ENCODE results near the gene IFRD2.

IFRD2 gene

GRCh38 chr3:50292159-50293078 lies at the start of gene IFRD2:
Gene IFRD2, minus strand, starts transcription at chr3:50292429. Its CDS starts 155 bp downstream, at chr3:50292274.
- DNase-seq, result peak; percentile 93

DNA sequence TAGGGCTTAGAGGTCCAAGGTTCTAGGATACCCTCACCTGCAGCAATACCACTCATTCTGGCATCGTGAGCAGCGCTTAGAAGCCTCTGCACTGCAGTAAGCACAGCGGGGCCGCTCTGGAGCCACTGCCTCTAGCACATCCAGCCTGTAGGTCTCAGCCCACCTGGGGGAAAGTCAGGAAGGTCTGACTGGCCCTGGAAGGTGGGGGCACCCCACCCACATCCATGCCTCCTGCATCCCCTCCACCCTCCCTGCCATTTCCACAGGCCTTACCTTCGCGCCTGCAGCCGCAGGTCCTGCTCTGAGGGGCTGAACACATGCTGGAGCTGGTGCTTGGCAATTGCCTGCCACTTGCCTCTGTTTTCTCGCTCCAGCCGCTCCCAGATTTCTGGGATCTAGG lies 49.3 kb upstream of the IFRD2 start:
- no peak for DNase-seq

GRCh38 chr3:50340448-50341329 lies 48.5 kb upstream of the IFRD2 start, which contains the start of gene RASSF1:
Gene RASSF1, minus strand, starts transcription at chr3:50340836. Its CDS starts 31 bp downstream, at chr3:50340805.
- DNase-seq, result peak; percentile 77

DNA sequence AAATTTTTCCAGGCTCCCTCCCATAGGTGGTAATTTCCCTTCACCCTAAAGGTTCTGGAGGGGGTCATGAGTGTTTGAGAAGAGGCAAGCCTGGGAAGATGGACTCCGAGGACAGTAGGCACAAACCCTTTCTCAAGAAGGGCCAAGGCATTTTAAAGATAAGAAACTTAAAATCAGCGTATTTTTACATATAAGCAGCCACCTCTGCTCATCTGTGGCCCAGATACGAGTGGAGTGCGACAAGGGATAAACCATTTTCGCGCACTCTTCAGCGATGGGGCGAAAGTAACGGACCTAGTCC lies 47.9 kb upstream of the IFRD2 start:
- DNase-seq, result no peak

GRCh38 chr3:50339485-50340146 lies 47.4 kb upstream of the IFRD2 start:
- no peak for DNase-seq

GRCh38 chr3:50338965-50339364 lies 46.7 kb upstream of the IFRD2 start:
- no peak for DNase-seq

GRCh38 chr3:50337175-50337861 lies 45.1 kb upstream of the IFRD2 start:
- DNase-seq, result peak; percentile 94

- DNase-seq, result no peak
These were observed 44.4 kb upstream of the IFRD2 start for GRCh38 chr3:50336452-50337174.

DNA sequence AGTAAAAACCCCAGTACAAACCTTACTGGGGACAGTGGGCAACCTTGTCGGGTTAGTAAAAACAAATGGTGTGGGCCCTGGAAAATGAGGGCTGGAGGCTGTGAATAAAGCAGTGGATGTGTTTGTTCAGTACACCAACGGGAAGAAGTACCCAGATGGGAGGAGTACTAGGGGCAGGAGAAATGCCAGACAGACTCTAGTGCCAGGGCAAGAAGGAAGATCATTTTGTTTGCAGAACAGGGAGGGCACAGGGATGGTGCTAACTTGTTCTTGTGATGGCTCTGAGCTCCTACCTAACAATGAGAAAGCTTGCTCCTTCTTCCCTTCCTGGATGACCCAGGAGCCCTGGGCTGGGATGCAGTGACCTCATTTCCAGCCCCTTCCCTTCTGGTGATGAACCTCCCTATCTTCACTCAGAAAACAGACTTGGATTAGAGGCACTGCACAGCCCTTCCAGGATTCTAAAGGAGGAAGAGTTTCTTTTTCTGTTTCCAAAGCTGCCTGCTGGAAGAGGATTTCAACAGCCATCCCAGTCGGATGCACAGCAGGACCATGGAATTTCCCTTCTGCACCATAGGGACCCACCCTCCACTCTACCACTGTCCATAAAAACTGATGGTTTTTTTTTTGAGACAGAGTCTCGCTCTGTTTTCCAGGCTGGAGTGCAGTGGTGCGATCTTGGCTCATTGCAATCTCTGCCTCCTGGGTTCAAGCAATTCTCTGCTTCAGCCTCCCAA lies 42.3 kb upstream of the IFRD2 start:
- no peak for DNase-seq

- DNase-seq, result no peak
These were observed 41.6 kb upstream of the IFRD2 start for GRCh38 chr3:50333744-50334328.

DNA sequence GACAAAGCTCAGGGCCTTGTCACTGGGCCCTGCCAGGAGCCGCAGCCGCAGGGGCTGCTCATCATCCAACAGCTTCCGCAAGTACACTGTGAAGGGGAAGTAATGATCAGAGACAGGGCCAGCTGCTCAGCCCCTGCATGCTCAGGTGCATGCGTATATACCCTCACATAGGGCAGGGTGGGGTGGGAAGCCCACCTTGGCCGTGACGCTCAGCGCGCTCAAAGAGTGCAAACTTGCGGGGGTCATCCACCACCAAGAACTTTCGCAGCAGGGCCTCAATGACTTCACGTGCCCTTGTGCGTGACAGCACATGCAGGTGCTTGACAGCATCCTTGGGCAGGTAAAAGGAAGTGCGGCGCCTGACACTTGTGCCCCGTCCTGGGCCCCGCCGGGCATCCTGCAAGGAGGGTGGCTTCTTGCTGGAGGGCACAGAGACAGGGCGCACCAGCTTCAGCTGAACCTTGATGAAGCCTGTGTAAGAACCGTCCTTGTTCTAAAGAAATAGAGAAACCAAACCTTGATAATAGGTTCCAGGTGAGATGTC lies 39.2 kb upstream of the IFRD2 start:
- DNase-seq, result no peak

- no peak for DNase-seq
These were observed 38.1 kb upstream of the IFRD2 start for GRCh38 chr3:50330330-50330729.

DNA sequence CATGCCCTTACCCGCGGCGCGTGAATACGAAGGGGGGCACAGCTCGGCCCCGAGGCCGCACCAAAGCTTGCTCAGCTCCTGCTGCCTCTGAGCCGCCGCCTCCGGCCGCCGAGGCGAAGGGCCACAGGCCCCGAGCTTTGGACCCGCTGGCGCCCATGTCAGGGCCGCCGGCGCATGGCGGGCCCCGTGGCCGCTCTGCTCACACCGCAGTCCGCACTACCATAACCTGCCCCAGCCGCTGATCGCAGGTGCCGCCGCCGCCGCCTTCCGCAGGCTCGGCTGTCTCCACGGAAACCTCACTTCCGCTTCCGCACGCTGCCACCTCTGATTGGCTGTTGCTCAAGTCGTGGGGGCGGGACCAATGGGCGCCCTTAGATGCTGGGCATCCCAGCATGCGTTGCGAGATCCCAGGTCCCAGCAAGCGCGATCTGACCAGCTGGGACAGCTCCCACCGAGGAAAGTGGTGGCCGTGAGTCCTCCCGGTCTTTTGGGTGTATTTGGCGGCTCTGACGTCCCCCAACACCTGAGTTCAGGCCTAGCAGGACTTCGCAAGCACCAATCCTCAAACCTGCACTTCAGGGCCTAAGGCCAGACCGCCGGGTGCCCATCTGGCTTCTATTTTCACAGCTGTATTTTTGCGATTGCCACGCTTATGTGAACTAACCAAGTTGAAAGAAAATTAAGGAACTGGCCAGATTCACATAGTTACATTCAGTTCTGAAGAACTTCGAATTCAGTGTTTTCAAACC lies 35.9 kb upstream of the IFRD2 start, which contains the start of gene TUSC2:
TSS of gene TUSC2 (minus strand) at position 281 of the 749 bp plus-strand sequence. CDS start at position 157, 124 bp downstream.
- peak; percentile 93 for DNase-seq

- no peak for DNase-seq
These were observed 34.9 kb upstream of the IFRD2 start for GRCh38 chr3:50327129-50327528.

DNA sequence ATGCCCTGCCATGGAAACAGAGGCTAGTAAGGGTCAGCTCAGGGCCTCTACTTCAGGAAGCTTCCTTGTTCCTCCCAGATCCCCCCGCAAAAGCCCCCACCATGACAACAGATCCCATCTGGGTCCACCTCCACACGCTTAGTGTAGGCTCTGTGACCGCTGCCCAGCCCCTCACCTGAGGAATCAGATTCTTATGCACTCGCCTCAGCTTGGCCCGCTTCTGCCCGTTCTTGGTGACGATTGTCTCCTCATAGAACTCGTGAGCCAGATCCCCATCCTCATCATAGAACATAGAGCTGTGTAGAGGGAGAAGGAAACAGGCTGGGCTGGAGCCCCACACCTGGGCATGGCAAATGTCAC lies 33.9 kb upstream of the IFRD2 start:
- no peak for DNase-seq

DNA sequence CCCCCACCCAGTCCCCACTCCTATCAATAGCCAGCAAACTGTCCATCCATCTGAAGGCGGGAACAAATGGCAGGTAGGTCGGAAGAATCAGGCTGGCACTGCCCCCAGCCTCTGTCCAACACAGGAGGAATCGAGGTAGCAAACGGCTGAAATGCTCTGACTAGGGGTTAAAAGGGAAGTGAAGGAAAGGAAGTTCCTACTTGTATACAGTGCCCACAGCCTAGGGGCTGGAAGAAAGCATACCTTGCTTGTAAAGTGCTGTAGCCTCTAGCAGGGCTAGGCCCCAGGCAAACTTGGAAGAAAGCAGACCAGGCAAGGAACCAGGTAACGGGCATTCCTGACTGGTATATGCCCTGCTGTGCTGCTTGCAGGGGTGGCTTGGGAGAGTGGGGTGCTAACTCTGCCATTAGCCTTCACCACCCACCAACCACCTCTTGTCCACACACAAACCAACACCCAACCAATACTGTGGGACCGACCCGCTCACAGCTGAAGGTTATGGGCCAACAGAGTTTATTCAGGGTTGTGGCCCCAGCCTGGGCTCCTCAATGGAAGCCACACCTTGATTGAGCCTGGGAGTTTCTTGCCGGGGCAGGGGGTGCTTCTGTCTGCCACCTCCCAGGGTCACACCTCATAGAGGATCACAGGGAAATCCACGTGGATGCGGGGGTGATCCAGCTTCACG lies 33.4 kb upstream of the IFRD2 start:
- no peak for DNase-seq

- DNase-seq, result no peak
These were observed 32.9 kb upstream of the IFRD2 start for GRCh38 chr3:50325113-50325480.

GRCh38 chr3:50324351-50325112 lies 32.3 kb upstream of the IFRD2 start:
- peak; percentile 61 for DNase-seq

Measured in activated gamma-delta T cell treated with Interleukin-2 at 50 U/mL for 16 hours (primary cell).